ENCODE data around the gene KRT14.
"Not testable (repeated sequence)": the region's sequence is repeated elsewhere in the genome, so short reads cannot be mapped to it uniquely, and the experiment has no call there.

KRT14 gene

DNA sequence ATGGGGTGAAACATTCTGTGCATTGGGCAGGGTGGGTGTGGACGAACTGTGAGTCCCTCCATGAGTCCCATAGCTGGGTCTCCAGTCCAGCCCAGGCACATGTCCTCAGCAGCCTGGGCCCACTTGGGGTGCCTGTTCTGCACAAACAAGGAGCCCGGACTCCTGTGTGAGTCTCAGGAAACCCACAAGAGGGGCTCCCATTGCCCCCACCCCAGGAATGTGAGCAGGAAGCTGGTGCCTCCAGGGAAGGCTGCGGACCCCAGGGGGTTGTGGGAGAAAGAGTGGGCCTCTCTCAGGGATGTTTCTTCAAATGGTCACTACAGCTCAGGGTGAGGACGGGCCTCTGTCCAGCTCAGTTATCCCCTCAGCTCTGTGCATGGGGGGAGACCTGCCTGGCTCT is 29.8 kb upstream of the KRT14 start:
- 85% methylated on average over 4 of the region's 4 CpGs for WGBS, 2 experiments

DNA sequence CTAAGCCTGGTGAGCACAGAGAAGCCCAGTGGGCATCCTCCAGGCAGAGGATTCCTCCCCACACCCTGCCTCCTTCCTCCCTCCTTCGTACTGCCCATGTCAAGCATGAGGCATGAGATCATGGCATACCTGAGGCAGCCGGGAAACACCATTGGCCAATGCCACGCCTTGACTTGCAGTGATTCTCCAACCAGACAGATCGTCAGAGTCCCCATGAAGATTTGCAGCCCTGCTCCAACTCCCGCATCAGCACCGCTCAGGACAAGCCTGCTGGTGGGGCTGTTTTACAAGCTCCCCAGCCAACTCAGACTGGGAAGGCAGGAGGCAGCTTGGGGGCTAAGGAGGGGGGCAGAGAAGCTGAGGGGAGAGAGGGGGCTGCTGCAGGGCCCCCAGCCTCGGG is 28.8 kb upstream of the KRT14 start:
- WGBS, 2 experiments = 54 to 56% methylated on average over 7 of the region's 7 CpGs

More for the DNA sequence above, 29.8 kb upstream of the KRT14 start:
- not testable (repeated sequence) for H3K36me3 ChIP-seq (ENCODE audit: control insufficient read depth, insufficient read depth, low read length); H3K27ac ChIP-seq (ENCODE audit: insufficient read depth, low read depth, low read length, poor library complexity, severe bottlenecking); H3K4me3 ChIP-seq (ENCODE audit: insufficient read depth, low read depth, low read length); H3K9me3 ChIP-seq (ENCODE audit: control insufficient read depth, low read length); H3K27me3 ChIP-seq (ENCODE audit: control insufficient read depth, insufficient read depth, low read length, poor library complexity, severe bottlenecking)
- H3K4me1 ChIP-seq (ENCODE audit: control insufficient read depth, insufficient read depth, low read length) = peaks cover 12% of the 10 kb centered on the region

DNA sequence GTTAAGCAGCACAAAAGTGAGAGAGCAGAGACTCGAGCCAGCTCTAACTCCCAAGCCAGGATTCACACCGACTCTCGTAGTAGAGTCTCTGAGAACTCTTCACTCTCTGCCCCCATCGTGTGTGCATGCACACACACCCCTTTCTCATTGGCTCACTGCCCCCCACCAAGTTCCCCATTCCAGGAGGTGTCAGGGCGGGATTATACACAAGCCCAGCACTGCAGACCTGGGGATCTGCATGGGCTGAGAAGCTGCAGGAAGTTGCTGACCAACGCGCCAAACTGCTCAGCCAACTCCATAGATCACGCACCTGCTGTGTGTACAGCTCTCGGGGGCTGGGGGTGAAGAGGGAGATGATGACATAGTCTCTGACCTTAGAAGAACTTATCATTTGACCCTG is 28.1 kb upstream of the KRT14 start:
- not testable (repeated sequence) for H3K4me3 ChIP-seq (ENCODE audit: insufficient read depth, low read depth, low read length); H3K27ac ChIP-seq (ENCODE audit: insufficient read depth, low read depth, low read length, poor library complexity, severe bottlenecking); H3K9me3 ChIP-seq (ENCODE audit: control insufficient read depth, low read length); H3K36me3 ChIP-seq (ENCODE audit: control insufficient read depth, insufficient read depth, low read length); H3K27me3 ChIP-seq (ENCODE audit: control insufficient read depth, insufficient read depth, low read length, poor library complexity, severe bottlenecking)
- 85 to 86% methylated on average over 9 of the region's 9 CpGs for WGBS, 2 experiments
- H3K4me1 ChIP-seq (ENCODE audit: control insufficient read depth, insufficient read depth, low read length) = peaks cover 15% of the 10 kb centered on the region

More for the DNA sequence above, 28.8 kb upstream of the KRT14 start:
- no peaks in the 10 kb centered on the region for H3K36me3 ChIP-seq (ENCODE audit: control insufficient read depth, insufficient read depth, low read length)
- H3K4me3 ChIP-seq (ENCODE audit: insufficient read depth, low read depth, low read length) = no peak overlapping the region
- no peak overlapping the region for H3K27ac ChIP-seq (ENCODE audit: insufficient read depth, low read depth, low read length, poor library complexity, severe bottlenecking)
- peaks cover 12% of the 10 kb centered on the region for H3K4me1 ChIP-seq (ENCODE audit: control insufficient read depth, insufficient read depth, low read length)
- H3K27me3 ChIP-seq (ENCODE audit: control insufficient read depth, insufficient read depth, low read length, poor library complexity, severe bottlenecking) = no peaks in the 10 kb centered on the region
- no peaks in the 10 kb centered on the region for H3K9me3 ChIP-seq (ENCODE audit: control insufficient read depth, low read length)

DNA sequence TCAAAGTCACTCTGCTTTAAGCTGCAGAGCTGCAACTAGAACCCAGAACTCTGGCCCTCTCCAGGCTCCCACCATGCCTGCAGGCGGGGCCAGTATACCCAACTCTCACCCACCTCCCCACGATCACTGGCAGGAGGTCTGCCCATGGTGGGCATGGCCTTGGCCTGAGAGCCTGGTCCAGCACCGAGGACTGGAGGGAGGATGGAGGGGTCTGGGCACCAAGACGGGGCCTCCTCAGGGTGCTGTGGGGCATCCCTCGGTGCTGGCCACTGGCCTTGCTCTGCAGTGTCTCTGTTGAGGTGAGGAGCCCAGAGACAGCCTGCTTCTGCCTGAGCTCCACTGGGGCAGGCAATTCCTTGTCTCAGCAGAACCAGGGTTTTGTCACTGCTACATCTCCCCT is 27.4 kb upstream of the KRT14 start:
- H3K9me3 ChIP-seq (ENCODE audit: control insufficient read depth, low read length) = no peaks in the 10 kb centered on the region

DNA sequence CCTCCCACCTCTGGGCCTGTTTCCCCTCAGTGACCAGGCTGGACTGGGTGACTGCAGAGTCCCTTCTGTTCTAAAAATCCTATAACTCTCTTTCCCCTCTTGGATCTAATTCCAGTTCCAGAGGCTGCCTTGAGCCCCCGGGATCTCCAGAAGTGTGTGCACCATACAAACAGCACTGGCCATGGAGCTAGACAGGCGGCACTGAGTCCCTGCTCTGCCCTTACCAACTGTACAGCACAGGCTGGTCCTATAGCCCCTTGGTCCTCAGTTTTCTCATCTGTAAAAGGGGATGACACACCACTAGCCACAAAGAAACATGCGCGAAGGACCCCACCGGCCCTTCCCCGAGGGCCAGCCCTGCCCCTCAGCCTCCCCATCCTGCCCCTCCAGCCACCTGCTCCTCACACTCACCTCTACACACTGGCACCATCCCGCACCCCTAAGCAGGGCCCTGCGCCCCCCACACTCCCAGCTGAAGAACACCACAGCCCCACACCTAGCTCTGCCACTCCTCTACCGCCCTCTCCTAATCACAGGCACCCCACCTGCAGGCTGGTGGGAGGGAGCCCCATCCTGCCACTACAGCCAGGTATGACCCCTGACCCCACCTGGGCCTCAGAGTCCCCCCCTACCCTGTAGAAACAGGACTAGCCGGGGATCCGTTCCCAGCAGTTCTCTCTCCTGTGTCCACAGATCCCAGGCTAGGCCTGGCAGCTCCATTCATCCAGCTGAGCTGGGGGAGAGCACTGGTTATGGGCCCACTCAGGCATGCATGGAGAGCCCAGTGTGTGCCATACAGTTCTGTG is 26.8 kb upstream of the KRT14 start:
- H3K4me1 ChIP-seq (ENCODE audit: control insufficient read depth, insufficient read depth, low read length) = peaks cover 16% of the 10 kb centered on the region
- no peaks in the 10 kb centered on the region for H3K9me3 ChIP-seq (ENCODE audit: control insufficient read depth, low read length)
- no peak overlapping the region for H3K4me3 ChIP-seq (ENCODE audit: insufficient read depth, low read depth, low read length)

More for the DNA sequence above, 27.4 kb upstream of the KRT14 start:
- no peak overlapping the region for H3K27ac ChIP-seq (ENCODE audit: insufficient read depth, low read depth, low read length, poor library complexity, severe bottlenecking)
- no peaks in the 10 kb centered on the region for H3K36me3 ChIP-seq (ENCODE audit: control insufficient read depth, insufficient read depth, low read length)
- no peak overlapping the region for H3K4me3 ChIP-seq (ENCODE audit: insufficient read depth, low read depth, low read length)
- WGBS, 2 experiments = 89 to 94% methylated on average over 5 of the region's 5 CpGs
- no peaks in the 10 kb centered on the region for H3K27me3 ChIP-seq (ENCODE audit: control insufficient read depth, insufficient read depth, low read length, poor library complexity, severe bottlenecking)
- peaks cover 16% of the 10 kb centered on the region for H3K4me1 ChIP-seq (ENCODE audit: control insufficient read depth, insufficient read depth, low read length)

DNA sequence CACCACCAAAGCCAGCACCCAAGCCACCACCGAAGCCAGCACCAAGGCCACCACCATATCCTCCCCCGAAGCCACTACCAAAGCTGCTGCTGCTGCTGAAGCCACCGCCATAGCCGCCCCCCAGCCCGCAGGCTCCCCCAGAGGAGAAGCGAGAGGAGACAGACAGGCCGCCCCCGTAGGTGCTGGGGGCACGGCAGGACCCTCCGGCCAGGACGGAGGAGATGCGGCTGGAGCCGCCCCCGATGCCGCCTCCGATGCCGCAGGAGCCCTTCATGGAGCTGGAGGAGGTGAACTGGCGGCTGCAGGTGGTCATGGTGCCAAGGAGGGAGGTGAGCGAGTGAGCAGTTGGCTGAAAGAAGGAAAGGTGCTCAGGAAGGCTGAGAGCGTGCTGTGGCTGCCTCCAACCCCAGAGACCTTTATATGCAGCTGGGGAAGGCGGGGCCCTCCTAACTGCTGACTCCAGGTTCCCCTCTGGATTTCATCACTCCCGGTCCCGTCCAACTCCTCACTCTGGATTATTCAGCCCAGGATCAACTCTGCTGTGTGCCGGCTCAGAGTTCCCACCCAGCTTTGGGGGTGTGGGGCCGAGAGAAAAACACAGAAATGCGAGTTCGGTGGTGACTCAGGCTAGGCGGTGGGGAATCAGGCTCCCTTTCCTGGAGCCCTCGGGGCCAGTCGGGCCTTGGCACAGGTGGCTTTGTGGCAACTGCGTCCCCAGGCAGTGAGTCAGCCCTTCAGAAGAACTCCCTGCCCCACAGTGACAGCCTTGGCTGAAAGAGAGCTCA is 25.9 kb upstream of the KRT14 start, which contains the start of gene KRT16:
TSS of gene KRT16 (minus strand) at position 392 of the 785 bp plus-strand sequence. CDS start at position 313, 79 bp downstream.
- peaks cover 12% of the 10 kb centered on the region for H3K4me1 ChIP-seq (ENCODE audit: control insufficient read depth, insufficient read depth, low read length)
- H3K4me3 ChIP-seq (ENCODE audit: insufficient read depth, low read depth, low read length); H3K27me3 ChIP-seq (ENCODE audit: control insufficient read depth, insufficient read depth, low read length, poor library complexity, severe bottlenecking); H3K27ac ChIP-seq (ENCODE audit: insufficient read depth, low read depth, low read length, poor library complexity, severe bottlenecking); H3K36me3 ChIP-seq (ENCODE audit: control insufficient read depth, insufficient read depth, low read length); H3K9me3 ChIP-seq (ENCODE audit: control insufficient read depth, low read length): not testable (repeated sequence)
- WGBS, 2 experiments = 89 to 92% methylated on average over 31 of the region's 31 CpGs

More for the DNA sequence above, 26.8 kb upstream of the KRT14 start:
- 85 to 88% methylated on average over 11 of the region's 11 CpGs for WGBS, 2 experiments
- no peaks in the 10 kb centered on the region for H3K27me3 ChIP-seq (ENCODE audit: control insufficient read depth, insufficient read depth, low read length, poor library complexity, severe bottlenecking)
- no peak overlapping the region for H3K27ac ChIP-seq (ENCODE audit: insufficient read depth, low read depth, low read length, poor library complexity, severe bottlenecking)
- no peaks in the 10 kb centered on the region for H3K36me3 ChIP-seq (ENCODE audit: control insufficient read depth, insufficient read depth, low read length)

DNA sequence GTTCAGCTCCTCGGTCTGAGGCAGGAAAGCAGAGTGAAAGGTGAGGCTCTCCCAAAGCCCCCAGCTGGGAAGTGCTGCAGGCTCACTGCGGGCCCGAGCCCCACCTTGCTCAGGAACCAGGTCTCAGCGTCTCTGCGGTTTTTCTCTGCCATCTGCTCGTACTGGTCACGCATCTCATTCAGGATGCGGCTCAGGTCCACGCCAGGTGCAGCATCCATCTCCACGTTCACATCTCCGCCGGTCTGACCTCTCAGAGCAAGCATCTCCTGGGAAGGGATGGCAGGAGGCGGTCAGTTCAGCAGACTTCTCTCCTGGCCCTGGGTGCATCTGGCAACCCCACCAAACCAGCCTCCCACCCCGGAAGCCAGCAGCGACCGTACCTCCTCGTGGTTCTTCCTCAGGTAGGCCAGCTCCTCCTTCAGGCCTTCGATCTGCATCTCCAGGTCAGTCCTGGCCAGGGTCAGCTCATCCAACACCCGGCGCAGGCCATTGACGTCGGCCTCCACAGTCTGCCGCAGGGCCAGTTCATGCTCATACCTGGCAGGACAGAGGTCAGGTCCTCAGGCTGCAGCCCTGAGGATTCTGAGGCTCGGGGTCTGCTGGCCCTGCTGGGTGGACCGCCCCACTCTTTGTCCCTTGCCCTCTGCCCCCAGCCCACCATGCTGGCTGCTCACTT is 24.4 kb upstream of the KRT14 start:
- Histone ChIP-seq H3K4me3 (ENCODE audit: insufficient read depth, low read depth, low read length) (no peak overlapping the region), H3K27me3 (ENCODE audit: control insufficient read depth, insufficient read depth, low read length, poor library complexity, severe bottlenecking) (no peaks in the 10 kb centered on the region), H3K36me3 (ENCODE audit: control insufficient read depth, insufficient read depth, low read length) (no peaks in the 10 kb centered on the region), H3K4me1 (ENCODE audit: control insufficient read depth, insufficient read depth, low read length) (peaks cover 4% of the 10 kb centered on the region), H3K27ac (ENCODE audit: insufficient read depth, low read depth, low read length, poor library complexity, severe bottlenecking) (no peak overlapping the region), H3K9me3 (ENCODE audit: control insufficient read depth, low read length) (no peaks in the 10 kb centered on the region)
- WGBS, 2 experiments = 94% methylated on average over 25 of the region's 25 CpGs

DNA sequence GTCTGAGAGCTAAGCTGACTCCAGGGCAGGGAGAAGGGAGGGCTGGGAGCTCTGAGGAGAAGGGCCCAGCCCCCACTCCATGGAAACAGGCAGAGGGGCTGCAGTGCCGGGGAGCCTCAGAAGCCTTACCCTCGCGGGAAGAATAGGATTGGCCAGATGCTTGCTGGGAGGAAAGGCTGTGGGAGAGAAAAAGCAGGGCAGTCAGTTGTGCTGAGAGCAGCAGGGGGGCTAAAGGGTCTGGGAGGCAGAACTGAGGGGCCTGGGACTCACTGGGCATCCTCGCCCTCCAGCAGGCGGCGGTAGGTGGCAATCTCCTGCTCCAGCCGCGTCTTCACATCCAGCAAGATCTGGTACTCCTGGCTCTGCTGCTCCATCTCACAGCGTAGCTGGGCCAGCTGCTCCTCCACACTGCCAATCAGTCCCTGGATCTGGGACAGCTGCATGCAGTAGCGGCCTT is 23.4 kb upstream of the KRT14 start:
- H3K4me3 ChIP-seq (ENCODE audit: insufficient read depth, low read depth, low read length); H3K36me3 ChIP-seq (ENCODE audit: control insufficient read depth, insufficient read depth, low read length); H3K9me3 ChIP-seq (ENCODE audit: control insufficient read depth, low read length); H3K27me3 ChIP-seq (ENCODE audit: control insufficient read depth, insufficient read depth, low read length, poor library complexity, severe bottlenecking); H3K27ac ChIP-seq (ENCODE audit: insufficient read depth, low read depth, low read length, poor library complexity, severe bottlenecking); H3K4me1 ChIP-seq (ENCODE audit: control insufficient read depth, insufficient read depth, low read length): not testable (repeated sequence)
- WGBS, 2 experiments = 25 to 30% methylated on average over 10 of the region's 10 CpGs

DNA sequence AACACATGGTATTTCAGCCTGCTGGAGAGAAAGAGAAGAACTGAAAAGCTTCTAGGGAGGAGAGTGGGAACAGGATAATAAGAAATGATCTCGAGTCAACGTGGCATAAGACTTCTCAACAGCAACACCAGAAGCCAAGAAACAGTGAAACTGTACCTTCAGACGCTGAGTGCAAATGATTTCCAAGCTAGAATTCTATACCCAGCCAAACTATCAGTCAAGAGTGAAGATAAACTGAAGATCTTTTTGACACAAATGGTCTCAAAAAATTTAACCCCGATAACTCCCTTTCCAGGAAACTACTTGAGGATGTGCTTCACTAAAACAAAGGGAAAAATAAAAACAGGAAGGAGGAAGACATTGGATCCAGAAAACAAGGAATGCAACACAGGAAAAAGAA is 20.2 kb upstream of the KRT14 start:
- not testable (repeated sequence) for H3K27me3 ChIP-seq (ENCODE audit: control insufficient read depth, insufficient read depth, low read length, poor library complexity, severe bottlenecking); H3K4me3 ChIP-seq (ENCODE audit: insufficient read depth, low read depth, low read length); H3K9me3 ChIP-seq (ENCODE audit: control insufficient read depth, low read length); H3K27ac ChIP-seq (ENCODE audit: insufficient read depth, low read depth, low read length, poor library complexity, severe bottlenecking); H3K4me1 ChIP-seq (ENCODE audit: control insufficient read depth, insufficient read depth, low read length); H3K36me3 ChIP-seq (ENCODE audit: control insufficient read depth, insufficient read depth, low read length)
- WGBS, 2 experiments = 81 to 82% methylated on average over 4 of the region's 4 CpGs

DNA sequence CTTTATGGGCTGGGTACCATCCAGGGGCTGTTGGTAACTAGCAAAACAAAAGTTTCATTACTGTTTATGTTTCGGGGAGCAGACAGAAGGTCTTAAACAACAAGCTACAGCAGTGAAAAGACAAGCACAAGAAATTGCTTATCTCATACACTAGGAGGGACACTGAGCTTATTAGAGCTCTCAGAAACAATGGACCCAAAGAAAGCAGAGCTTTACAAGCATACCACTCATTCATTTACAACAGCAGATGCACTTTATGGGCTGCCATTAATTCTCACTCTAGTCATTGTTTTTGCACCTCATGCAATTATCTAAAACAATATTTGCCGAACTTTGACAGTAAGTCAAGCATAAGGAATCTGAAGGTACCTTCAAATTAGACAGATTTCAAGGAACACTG is 15.8 kb upstream of the KRT14 start:
- Histone ChIP-seq H3K4me1 (ENCODE audit: control insufficient read depth, insufficient read depth, low read length) (no peaks in the 10 kb centered on the region), H3K27me3 (ENCODE audit: control insufficient read depth, insufficient read depth, low read length, poor library complexity, severe bottlenecking) (no peaks in the 10 kb centered on the region), H3K27ac (ENCODE audit: insufficient read depth, low read depth, low read length, poor library complexity, severe bottlenecking) (no peak overlapping the region), H3K9me3 (ENCODE audit: control insufficient read depth, low read length) (no peaks in the 10 kb centered on the region), H3K36me3 (ENCODE audit: control insufficient read depth, insufficient read depth, low read length) (no peaks in the 10 kb centered on the region), H3K4me3 (ENCODE audit: insufficient read depth, low read depth, low read length) (no peak overlapping the region)
- WGBS, 2 experiments = 85 to 87% methylated on average over 2 of the region's 2 CpGs

All from ectodermal cell (in vitro differentiated cells).